Type B pancreatic cell (in vitro differentiated cells): ENCODE results near the gene B3GNT2. TPM values are rescaled to one million over a fixed set of nuclear protein-coding genes. Genes with fewer than 3 reads are reported as not detected.

Source experiments
- DNase-seq: peaks from one replicate; pipeline ENCODE4 v3.0.0; 2021; ENCODE audit warnings: mixed read lengths; ENCODE audit not compliant: unreplicated experiment; ENCODE audit errors: extremely low spot score
- H3K27ac Mint-ChIP-seq: 2 replicates; pipeline ENCODE4 v1.8.0; 2021; ENCODE audit warnings: mild to moderate bottlenecking, mixed read lengths
- H3K27me3 Mint-ChIP-seq: 2 replicates; pipeline ENCODE4 v1.8.0; 2021; ENCODE audit warnings: mixed read lengths
- H3K36me3 Mint-ChIP-seq: 2 replicates; pipeline ENCODE4 v1.8.0; 2021; ENCODE audit warnings: mixed read lengths
- H3K4me1 Mint-ChIP-seq: one replicate; pipeline ENCODE4 v1.8.0; 2021; ENCODE audit warnings: mixed read lengths; ENCODE audit not compliant: unreplicated experiment
- H3K4me3 Mint-ChIP-seq: 2 replicates; pipeline ENCODE4 v1.8.0; 2021; ENCODE audit warnings: mild to moderate bottlenecking, mixed read lengths
- H3K9me3 Mint-ChIP-seq: 2 replicates; pipeline ENCODE4 v1.8.0; 2021; ENCODE audit warnings: mixed read lengths
- total RNA-seq: library from RNA; stranded (reverse); gene quantifications from 2 replicates; pipeline ENCODE4 v1.2.1, GENCODE V29; 2021; ENCODE audit warnings: low replicate concordance
- TF ChIP-seq, protein P1 (sequence below): fragments of 200-600 bp; sonication (generic); conservative IDR thresholded peaks from 2 replicates; pipeline ENCODE4 v1.5.0; 2021; ENCODE audit warnings: antibody characterized with exemption, mild to moderate bottlenecking

Gene B3GNT2
- total RNA-seq, 1 donor from 2014 or later = 23.5 TPM

DNA sequence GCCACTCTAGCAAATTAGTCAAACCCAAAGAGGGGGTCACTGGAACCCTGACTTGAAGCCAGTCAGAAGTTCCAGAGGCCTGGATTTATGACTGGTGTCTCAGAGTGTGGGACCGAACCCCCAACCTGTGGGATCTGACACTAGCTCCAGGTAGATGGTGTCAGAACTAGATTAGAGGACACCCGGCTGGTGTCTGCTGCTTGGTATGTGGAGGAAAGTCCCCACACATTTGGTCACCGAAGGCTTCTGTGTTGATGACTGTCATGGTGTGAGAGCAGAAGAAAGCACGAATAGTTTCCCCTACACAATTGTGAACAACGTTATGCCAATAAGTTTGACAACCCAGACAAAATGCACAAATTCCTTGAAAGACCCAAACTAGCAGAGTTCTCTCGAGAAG lies 48.1 kb downstream of the B3GNT2 start:
- H3K27me3 Mint-ChIP-seq = no peaks in the 10 kb centered on the region

DNA sequence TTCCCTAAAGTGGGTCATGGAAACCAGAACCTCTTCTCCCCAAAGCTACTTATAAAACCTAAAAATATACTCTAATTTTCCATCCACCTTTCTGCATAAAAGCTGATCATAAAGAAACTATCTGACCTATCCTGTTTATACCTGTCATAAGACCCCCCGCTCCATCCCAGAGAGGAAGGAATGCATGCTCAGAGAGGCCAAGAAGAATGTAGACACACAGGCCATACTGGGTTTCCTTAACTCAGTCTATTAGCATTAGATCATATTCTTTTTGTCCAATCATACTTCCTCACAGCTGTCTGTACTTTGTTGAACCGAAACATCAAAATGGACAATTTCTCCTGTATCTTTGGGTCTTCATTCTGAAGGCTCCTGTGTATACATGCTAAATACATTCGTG lies 52.3 kb downstream of the B3GNT2 start:
- Mint-ChIP-seq H3K27me3 (no peaks in the 10 kb centered on the region), H3K9me3 (peaks cover 5% of the 10 kb centered on the region), H3K4me1 (peaks cover 6% of the 10 kb centered on the region), H3K4me3 (peak overlapping the region; percentile 47), H3K27ac (peak overlapping the region; percentile 87), H3K36me3 (no peaks in the 10 kb centered on the region)
- TF ChIP-seq, protein P1, sequence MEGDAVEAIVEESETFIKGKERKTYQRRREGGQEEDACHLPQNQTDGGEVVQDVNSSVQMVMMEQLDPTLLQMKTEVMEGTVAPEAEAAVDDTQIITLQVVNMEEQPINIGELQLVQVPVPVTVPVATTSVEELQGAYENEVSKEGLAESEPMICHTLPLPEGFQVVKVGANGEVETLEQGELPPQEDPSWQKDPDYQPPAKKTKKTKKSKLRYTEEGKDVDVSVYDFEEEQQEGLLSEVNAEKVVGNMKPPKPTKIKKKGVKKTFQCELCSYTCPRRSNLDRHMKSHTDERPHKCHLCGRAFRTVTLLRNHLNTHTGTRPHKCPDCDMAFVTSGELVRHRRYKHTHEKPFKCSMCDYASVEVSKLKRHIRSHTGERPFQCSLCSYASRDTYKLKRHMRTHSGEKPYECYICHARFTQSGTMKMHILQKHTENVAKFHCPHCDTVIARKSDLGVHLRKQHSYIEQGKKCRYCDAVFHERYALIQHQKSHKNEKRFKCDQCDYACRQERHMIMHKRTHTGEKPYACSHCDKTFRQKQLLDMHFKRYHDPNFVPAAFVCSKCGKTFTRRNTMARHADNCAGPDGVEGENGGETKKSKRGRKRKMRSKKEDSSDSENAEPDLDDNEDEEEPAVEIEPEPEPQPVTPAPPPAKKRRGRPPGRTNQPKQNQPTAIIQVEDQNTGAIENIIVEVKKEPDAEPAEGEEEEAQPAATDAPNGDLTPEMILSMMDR = no peak
- no peak for DNase-seq

More for the DNA sequence above, 48.1 kb downstream of the B3GNT2 start:
- H3K4me3 Mint-ChIP-seq = no peak overlapping the region
- no peaks in the 10 kb centered on the region for H3K36me3 Mint-ChIP-seq
- H3K9me3 Mint-ChIP-seq = peaks cover 5% of the 10 kb centered on the region
- no peak for DNase-seq
- TF ChIP-seq, protein P1 = no peak
- H3K27ac Mint-ChIP-seq = no peak overlapping the region
- peaks cover 6% of the 10 kb centered on the region for H3K4me1 Mint-ChIP-seq

DNA sequence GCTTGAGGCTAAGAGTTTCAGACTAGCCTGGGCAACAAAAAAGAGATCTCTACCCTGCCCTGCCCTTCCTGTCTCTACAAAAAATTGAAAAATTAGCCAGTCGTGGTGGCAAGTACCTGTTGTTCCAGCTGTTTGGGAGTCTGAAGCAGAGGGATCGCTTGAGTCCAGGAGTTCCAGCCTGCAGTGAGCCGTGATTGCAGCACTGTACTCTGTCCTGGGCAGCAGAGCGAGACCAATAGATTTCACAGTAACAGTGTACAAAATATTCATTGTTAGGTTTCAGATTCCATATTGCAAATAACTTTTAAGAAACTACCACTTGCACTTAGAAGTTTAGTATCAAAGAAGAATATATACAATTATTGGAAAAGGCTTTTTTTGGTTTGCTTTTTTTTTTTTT lies 54.3 kb downstream of the B3GNT2 start:
- Mint-ChIP-seq H3K27me3 (no peaks in the 10 kb centered on the region), H3K4me1 (peaks cover 6% of the 10 kb centered on the region), H3K27ac (peak overlapping the region; percentile 61), H3K36me3 (no peaks in the 10 kb centered on the region), H3K4me3 (no peak overlapping the region), H3K9me3 (peaks cover 5% of the 10 kb centered on the region)
- TF ChIP-seq, protein P1 = no peak
- no peak for DNase-seq

DNA sequence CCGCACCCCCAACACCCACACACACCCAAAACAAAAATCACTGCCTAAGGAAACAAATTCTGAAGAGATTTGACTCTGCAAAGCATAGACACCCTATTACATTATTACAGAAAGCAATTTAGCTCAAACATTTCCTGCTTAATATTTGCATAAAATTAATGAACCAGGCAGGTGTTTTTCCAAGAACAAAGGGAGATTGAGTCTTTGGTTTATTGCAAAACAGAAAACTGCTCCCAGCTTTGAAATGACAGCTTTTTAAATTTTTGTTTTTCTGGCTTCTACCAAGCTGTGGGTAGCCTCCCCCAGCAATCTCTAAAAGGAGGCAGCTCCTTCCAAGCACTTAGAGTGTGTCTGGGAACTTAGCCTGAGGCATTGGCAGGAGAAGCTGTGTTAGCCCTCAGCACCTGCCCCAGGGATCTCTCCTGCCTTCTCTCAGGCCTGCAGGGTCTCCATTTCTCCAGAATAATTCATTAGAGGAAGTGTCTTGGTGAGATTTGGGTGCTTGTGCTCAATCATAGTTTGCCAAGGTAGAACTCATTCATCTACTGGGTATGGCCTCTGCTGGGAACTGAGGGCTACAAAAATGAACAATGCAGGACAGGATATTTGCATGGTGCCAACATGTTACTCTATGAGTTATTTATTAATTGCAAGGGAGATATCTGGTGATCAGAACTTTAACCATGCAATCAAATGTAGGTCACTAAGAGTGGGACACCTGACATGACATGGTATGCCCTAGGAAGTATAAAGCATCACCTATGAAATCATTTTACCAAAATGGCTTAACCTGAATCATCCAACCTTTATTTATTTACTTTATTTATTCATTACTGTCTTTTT lies 58.7 kb downstream of the B3GNT2 start:
- Mint-ChIP-seq H3K36me3 (no peaks in the 10 kb centered on the region), H3K4me1 (peaks cover 6% of the 10 kb centered on the region), H3K4me3 (no peak overlapping the region), H3K27ac (no peak overlapping the region), H3K27me3 (no peaks in the 10 kb centered on the region), H3K9me3 (peaks cover 3% of the 10 kb centered on the region)
- TF ChIP-seq, protein P1 = no peak
- no peak for DNase-seq

DNA sequence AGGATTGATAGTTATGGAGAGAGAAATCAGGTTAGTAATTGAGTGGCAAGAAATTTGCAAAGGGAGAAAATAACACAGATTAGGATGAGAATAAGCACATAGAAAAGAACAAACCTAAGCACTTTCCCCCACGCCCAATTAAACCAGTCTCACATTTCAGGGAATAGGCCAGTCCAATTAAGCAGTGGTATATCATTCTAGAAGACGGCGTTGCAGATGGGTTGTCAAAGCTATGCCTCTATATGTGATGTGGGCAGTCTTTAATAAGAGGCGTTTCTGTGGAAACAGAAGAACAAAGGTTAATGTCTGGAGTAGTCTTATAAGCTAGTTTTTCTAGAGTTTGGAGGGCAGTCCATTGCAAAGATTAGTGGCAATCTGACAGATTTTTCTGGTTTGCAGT lies 61.6 kb downstream of the B3GNT2 start:
- no peak overlapping the region for H3K27ac Mint-ChIP-seq
- no peak for DNase-seq
- no peaks in the 10 kb centered on the region for H3K36me3 Mint-ChIP-seq
- peaks cover 6% of the 10 kb centered on the region for H3K4me1 Mint-ChIP-seq
- H3K9me3 Mint-ChIP-seq = peaks cover 3% of the 10 kb centered on the region
- no peaks in the 10 kb centered on the region for H3K27me3 Mint-ChIP-seq
- no peak overlapping the region for H3K4me3 Mint-ChIP-seq
- TF ChIP-seq, protein P1 = no peak
